ENCODE measurements around the gene SPINK2.

DNA sequence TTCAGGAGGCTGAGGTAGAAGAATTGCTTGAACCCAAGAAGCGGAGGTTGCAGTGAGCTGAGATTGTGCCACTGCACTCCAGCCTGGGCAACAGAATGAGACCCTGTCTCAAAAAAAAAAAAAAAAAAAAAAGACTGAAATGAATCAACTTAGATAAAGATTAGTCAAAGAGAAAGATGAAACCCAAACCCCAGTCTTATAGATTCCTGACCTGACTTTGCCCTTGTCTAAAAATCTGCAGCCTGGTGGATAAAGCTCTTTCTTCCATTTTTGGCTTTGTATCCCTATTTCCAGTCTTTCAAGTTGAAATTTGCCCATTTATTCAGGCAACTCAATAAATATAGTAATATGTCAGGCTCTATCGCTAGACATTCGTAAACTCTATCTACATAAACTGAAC is 39.3 kb upstream of the SPINK2 start:
- TF ChIP-seq CTCF (conservative IDR thresholded peaks at IDR 0.05 in 1 of 2, IDR thresholded peaks at IDR 0.05 in 1 of 2; ENCODE audit: low read depth in 1 of 2, low read length in 2 of 2), result no peak
- no peak for TF ChIP-seq EZH2 (IDR thresholded peaks at IDR 0.05; ENCODE audit: low read length, missing control alignments)
